Activated CD4-positive, CD25-positive, alpha-beta regulatory T cell treated with anti-CD3 and anti-CD28 coated beads, Interleukin-2, amount 50 U/mL, for 24 hours (primary cell): ENCODE data around the gene DRD4.

Source experiments
- ATAC-seq, 2 donors: fragments of 150-1000 bp; cut with Tn5 transposase; one replicate each; pipeline ENCODE4 v1.10.0; 2021; ENCODE audit warnings: mild to moderate bottlenecking in 1 of 2, moderate library complexity in 1 of 2

DRD4 gene

DNA sequence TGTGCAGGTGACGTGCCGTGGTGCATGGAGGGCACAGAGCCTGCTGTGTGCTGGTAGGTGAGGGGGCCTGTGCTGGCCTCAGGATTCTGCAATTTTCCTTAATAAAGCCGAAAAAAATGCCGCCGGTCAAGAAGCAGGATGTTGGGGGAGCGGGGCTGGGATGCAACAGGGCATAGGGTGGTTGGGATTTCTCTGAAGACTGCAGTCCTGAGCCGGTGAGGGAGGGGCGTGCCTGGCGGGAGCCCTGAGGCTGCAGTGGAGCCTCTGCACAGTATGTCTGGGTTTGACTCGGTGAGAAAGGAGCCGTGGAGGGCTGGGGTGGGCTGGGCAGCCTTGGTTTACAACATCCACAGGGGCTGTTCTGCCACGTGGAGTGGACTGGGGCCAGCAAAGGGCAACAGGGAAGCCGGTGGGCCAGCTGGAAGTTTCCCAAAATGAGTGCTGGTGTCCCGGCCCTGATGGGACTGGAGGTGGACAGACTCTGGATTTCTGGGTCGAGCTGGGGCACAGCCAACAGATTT, 13.7 kb upstream of the DRD4 start:
- no peak for ATAC-seq

DNA sequence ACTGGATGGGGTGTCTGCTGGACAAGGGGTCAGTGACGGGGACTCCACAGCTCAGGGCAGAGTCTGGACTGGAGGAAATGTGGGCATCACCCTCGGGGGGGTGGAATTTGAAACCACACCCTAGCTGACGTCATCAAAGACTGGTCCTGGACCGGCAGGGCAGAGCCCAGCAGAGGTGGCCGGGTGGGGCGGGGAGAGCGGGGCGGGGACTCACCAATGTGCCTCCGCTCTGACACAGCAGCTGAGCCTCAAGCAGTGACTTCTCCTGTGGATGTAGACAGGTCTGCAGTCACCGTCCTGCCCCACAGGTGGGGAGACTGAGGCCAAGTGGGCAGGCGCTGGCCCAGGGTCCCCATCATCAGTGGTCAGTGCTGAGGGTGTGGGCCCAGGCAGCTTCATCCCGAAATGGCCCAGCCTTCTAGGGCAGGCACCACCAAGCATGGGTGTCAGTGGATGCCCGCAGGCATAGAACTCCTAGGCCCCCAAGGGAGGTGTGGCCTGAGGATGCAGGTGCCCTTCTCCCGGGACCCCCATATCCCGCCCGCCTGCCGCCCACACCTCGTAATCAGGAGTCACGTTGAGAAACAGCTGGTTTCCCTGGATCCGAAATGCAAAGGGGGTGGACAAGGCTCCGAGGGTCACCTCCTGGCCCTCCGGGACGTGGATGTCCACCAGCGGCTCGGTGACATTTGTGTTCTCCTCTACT, 12.9 kb upstream of the DRD4 start:
- ATAC-seq = no peak

DNA sequence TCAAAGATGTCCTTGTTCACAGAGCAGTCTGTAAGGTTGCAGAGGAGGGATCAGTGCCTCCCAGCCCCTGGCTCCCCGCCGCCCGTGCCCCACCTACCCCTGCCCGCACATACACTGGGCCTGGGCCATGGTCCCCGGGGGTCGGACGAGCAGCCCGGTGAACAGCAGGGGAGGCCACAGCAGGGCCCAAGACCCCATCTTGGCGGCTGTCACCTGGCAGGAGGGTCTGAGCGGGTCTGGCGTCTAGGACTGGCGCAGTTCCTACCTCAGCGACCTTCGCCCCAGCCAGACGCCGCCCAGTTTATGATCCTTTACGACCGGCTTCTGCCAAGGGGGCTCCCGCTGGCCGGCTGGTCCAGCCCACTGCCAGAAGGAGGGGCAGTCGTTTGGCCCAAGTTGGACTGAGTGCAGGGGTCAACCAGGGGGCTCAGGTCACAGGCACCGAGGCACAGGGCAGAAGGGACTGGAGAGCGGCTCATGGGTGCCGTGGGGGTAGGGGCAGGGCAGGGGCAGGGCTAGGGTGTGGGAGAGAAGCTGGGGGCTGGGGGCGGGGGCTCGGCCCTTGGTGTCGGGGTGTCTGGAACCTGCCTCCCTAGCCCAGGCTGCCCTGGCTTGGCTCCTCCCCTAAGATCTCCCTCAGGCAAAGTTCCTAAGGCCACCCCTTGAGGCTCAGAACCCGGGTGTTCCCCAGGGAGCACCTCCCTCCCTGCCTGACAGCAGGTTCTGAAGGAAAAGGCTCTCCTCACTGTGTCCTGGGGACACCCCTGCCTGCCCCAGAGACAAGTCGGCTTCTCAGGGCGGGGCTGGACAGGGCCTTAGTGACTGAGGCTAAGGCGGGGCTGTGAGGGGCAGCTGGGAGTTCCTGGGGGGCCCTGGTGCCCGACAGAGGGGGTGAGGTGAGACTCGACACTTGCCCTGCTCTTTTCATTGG, 12.1 kb upstream of the DRD4 start, which contains the start of gene CDHR5:
TSS of gene CDHR5 (minus strand) at position 251 of the 931 bp plus-strand sequence. CDS start at position 198, 53 bp downstream.
- no peak for ATAC-seq

DNA sequence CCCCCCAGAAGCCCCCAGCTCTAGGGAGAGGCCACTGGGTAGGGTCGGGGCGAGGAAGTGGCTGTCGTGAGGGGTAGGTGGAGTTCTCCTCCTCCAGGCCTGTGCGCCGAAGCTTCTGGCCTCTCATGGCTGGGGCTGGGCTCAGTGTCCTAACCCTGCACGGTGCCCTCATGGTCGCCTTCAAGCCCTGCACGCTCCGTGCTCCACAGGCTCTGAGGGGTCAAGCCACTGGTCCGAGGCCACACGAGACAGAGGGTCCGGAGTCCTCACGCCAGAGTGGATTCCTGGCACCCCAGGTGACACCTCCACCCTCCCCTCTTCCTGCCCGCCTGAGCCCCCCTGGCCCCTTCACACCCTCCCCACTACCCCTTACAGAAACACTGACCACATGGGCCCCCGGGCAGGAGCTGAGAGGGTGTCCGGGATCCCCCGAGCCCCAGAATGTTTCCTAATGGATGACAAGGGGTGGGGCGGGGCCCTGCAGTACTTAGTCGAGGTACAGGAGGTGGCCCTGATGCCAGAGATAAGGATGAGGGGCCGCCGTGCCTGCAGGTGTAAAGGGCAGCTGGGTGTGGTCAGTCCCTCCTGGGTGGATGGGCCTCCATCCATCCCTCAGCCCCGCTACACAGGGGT, 11.3 kb upstream of the DRD4 start:
- no peak for ATAC-seq

DNA sequence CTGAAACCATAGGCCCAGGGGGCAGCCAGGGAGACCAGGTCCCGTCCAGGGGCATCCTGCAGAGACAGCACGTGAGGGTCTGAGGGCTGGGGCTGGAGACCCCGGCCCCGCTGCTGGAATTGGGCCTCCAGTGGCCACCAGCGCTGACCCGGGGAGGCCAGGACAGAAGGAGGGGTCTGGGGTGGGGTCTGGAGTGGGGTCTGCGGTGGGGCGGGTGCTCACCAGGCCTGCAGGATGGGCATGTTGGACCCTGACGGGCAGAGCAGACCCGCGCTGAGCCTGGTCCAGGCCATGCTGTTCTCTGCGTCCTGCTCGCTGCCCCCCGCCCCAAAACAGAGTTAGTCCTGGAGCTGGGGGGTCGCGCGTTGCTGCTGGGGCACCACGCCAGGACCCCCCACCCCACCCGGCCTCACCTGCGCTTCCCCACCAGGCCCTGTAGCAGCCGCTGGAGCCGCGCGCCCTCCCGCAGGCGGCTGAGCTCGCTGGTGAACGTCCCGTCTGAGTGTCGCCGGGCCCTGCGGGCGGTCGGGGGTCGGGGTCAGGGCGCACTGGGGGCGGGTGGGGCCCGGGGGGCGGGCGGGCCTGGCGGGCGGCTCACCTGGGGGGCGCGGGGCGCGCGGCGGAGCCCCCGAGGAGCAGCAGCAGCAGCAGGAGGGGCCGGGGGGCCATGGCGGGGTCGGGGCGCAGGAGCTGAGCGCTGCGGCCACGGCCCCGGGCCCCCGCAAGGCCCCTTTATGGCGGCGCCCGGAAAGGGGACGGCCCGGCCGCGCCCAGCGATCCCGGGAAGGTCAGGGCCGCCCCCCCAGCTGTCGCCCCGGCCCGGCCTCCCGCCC, 10.4 kb upstream of the DRD4 start, which contains the start of gene SCT:
TSS of gene SCT (minus strand) at position 707 of the 833 bp plus-strand sequence. CDS start at position 669, 38 bp downstream.
- ATAC-seq = no peak

DNA sequence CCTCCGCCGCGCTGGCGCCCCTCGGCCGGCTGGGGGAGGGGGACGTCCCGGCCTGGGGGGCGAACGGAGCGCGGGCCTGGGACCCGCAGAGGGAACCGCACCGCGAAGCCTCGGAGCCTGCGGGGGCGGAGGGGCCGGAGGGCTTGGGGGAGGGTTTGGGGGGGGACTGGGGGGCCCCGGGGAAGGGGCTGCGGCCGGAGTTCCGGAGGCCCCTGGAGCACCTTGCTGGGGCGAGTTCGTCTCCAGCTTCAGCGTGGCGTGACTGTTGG, 9.8 kb upstream of the DRD4 start:
- no peak for ATAC-seq

DNA sequence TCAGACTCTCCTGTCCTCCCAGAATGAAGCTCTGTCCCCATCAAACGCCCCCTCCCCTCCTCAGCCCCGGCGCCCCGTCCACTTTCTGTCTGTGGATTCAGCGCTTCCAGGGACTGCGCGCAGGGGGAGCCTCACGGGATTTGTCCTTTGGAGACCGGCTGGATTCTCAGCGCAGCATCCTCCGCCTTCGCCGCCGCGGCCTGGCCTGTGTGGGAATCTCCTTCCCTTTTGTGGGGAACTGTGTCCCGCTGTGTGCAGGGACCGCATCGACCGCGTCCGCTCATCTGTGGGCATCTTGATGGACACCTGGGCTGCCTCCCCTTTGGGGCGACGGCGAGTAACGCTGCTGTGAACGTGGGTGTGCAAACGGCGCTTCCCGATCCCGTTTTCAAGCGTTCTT, 9.0 kb upstream of the DRD4 start:
- no peak for ATAC-seq

DNA sequence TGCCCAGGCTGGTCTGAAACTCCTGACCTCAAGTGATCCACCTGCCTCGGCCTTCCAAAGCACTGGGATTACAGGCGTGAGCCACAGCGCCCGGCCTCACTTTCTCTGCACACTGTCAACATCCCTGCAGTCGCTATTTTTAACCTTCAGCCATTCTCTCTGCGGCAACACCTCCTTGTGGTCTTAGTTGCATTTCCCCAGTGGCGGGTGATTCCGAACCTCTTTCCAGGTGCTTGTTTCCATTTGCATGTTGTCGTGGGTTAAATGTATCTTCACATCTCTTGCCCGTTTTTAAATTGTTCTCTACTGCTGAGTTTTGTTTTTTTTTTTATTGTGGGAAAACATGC, 7.9 kb upstream of the DRD4 start:
- ATAC-seq = no peak

DNA sequence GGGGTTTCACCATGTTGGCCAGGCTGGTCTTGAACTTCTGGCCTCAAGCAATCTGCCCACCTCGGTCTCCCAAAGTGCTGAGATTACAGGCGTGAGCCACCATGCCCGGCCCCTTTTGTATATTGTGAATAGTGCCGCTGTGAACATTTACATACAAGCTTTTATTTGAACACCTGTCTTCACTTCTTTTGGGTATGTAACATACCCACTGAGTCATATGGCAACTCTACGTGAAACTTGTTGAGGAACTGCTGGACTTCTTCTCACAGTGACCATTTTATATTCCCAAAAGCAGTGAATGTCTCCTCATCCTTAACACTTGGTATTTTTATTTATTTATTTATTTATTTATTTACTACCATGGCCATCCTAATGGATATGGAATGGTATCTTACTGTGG, 6.2 kb upstream of the DRD4 start:
- no peak for ATAC-seq

DNA sequence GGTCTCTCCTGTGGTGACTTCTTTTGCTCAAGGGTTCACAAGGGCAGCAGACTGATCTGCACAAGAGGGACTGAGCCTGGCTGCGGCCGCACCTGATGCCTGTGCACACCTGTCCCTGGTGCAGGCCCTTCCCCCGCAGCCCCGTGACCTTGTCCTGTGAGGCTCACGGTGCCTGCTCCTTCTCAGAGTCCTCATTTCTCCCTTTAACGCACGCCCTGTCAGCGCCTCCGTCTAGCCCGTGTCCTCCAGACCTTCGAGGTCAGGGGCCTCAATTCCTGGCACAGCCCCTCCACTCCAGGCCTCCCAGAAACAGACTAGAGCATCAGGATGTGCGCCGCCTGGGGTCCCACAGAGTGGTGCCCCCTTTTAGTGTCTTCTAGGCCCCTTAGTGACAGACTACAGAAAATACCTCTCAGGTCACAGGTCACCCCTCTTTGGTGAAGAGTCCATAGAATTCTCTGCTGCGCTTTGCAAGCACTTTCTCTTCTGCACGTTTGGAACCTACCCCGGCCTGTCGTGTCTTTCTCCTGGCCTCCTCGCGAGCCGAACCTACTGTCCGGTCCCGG, 1.0 kb upstream of the DRD4 start:
- ATAC-seq = no peak

DNA sequence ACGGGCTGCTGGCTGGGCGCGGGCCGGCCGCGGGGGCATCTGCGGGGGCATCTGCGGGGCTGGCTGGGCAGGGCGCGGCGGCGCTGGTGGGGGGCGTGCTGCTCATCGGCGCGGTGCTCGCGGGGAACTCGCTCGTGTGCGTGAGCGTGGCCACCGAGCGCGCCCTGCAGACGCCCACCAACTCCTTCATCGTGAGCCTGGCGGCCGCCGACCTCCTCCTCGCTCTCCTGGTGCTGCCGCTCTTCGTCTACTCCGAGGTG, 194 bp downstream of the DRD4 start:
- ATAC-seq = no peak

DNA sequence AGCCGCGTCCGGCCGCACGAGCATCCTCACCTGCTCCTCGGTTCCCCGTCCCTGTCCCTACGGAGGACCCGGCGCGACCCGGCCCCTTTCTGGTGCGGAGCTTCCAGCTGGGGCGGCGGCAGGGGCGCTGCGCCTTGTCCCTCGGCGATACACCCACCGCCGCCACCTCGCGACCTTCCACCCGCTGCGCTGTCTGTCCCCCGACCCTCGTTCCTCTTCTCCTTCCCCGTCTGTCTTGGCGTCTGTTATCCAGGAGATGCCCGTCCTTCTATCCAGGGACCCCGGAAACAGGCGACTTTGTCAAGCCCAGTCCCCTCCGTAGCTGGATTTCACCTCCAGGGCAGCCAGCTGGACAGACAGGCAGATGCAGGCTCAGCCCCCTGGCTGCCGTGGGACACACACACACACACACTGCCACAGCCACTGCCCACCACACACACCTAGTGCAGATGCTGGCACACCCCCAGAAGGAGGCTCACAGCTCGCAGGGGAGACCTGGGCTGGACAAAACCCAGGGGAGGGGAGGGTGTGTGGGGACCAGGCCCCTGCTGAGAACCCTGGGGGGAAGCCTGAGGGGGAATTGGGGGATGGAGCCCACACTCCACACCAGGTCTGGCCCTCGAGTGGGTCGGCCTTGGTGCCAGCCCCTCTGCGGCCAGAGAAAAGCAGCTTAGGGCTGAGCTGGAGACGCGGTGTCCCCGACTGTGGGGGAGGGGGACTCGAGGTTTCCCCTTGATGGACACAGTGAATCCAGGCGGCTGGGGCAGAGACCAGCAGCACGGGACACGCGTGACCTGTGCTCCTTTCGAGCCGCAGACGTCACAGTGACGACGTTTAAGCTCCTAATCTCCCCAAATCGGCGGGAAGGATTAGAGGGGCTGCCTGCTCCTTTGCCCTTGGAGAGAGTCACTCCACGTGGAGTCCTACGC, 788 bp downstream of the DRD4 start:
- no peak for ATAC-seq

DNA sequence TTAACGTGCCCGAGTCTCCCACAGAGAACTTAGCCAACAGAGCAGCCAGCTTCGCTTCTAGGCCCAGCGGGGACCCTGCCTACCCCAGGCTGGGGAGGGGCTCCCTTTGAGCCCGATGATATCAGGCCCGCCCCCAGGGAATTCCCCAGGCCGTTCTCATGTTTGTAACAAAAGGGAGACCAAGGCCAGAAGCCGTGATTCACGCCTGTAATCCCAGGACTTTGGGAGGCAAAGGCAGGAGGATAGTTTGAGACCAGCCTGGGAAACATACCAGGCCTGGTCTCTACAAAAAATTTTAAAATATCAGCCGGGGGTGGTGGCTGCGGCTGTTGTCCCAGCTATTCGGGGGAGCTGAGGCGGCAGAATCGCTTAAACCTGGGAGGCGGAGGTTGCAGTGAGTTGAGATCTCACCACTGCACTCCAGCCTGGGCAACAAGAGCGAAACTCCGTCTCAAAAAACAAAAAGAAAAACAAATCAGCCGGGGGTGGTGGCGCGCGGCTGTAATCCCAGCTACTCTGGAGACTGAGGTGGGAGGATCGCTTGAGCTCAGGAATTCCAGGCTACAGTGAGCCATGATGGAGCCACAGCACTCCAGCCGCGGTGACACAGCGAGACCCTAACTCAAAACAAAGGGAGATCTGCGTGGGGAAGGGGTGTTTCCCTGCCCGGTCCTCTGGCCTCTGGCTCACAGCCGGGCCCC, 1.7 kb downstream of the DRD4 start:
- ATAC-seq = no peak

DNA sequence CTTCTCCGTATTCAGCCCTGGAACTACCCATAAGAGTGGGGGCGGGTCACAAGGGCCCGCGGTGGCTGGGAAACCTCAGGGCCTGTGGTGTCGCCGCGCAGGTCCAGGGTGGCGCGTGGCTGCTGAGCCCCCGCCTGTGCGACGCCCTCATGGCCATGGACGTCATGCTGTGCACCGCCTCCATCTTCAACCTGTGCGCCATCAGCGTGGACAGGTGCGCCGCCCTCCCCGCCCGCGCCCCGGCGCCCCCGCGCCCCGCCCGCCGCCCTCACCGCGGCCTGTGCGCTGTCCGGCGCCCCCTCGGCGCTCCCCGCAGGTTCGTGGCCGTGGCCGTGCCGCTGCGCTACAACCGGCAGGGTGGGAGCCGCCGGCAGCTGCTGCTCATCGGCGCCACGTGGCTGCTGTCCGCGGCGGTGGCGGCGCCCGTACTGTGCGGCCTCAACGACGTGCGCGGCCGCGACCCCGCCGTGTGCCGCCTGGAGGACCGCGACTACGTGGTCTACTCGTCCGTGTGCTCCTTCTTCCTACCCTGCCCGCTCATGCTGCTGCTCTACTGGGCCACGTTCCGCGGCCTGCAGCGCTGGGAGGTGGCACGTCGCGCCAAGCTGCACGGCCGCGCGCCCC, 2.4 kb downstream of the DRD4 start:
- ATAC-seq = no peak

DNA sequence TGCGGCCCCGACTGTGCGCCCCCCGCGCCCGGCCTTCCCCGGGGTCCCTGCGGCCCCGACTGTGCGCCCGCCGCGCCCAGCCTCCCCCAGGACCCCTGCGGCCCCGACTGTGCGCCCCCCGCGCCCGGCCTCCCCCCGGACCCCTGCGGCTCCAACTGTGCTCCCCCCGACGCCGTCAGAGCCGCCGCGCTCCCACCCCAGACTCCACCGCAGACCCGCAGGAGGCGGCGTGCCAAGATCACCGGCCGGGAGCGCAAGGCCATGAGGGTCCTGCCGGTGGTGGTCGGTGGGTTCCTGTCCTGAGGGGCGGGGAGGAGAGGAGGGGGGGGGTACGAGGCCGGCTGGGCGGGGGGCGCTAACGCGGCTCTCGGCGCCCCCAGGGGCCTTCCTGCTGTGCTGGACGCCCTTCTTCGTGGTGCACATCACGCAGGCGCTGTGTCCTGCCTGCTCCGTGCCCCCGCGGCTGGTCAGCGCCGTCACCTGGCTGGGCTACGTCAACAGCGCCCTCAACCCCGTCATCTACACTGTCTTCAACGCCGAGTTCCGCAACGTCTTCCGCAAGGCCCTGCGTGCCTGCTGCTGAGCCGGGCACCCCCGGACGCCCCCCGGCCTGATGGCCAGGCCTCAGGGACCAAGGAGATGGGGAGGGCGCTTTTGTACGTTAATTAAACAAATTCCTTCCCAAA, 3.1 kb downstream of the DRD4 start:
- ATAC-seq = no peak

DNA sequence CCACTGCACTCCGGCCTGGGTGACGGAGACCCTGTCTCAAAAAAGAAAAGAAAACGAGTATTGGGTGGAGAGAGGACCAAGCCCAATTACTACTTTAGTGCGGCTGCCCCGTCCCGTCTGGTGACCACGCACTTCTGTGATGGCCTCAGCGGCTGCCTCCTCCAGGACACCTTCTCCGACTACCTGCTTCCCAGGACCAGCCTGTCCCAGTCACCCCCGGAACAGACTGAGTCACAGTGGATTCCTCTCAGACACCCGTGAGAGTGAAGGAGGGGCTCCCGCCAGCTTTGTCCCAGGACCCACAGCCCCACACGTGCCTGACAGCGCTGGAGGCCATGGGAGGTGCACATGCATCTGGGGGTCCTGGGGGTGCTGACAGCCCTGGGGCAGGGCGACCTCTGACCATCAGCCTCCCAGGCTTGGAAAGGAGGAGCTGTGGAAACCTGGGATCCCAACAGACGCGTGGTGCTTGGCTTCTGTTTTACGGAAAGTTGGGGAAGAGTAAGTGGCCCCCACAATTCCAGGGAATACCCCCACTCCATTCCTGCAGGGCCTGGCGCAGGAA, 4.8 kb downstream of the DRD4 start:
- no peak for ATAC-seq

DNA sequence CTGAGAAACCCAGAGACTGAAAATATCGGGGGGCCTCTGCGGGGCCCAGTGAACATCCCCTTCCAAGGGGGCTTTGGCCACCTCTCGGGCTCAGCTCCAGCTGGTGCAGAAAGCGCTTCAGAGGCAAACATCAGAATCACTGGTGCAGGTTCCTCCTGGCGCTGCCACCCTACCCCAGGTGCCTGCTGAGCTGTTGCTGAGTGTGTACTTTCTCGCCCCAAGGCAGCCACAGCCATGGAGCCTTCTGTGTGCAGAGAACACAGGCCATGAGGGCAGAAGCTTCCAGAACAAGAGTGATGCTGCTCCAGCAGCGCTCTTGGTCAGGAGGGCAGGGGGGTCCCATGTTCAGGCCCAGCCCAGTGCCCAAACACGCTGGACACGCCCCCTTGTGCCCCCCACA, 6.3 kb downstream of the DRD4 start:
- no peak for ATAC-seq

DNA sequence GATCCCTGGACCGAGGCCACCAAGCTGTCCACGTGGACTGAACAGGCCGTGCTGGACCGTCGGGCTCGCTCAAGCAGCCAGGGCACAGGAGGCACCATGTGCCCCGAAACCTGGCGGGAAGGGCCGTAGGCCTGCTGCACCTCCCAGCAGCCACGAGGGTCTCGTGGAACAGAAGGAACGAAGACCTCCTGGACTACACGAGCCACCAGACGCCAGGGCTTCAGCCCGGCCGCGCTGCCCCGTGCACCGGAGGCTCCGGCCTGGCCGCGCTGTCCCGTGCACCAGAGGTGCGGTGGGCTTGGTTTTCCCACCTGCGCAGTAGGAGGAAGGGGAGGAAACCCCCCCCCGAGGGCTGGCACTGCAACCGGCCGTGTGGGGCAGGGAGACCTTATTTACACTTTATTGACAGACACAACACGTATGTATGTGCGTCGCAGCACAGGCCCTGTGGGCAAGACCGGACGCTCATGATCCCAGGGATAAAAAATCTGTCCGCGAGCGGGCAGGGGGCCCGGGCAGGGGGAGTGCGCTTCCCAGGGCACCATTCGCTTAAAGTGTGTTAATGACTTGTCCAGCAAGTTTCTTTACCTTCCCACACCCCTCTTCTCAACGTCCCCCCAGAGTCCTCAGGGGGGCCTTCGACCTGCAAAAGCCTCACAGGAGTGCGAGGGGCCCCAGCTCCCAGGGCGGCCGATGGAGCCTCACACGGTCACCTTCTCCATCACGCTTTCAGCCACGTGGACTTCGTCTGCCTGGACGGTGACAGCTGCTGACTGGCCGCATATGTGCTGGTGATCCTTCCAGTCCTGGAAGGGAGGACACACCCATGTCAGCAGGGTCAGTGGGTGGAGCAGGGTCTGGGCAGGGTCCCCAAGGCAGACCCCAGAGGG, 7.0 kb downstream of the DRD4 start:
- ATAC-seq = no peak
